Measurements from ENCODE around the gene PLEKHA4.

PLEKHA4 gene

GRCh38 chr19:48867123-48867745 lies 1.2 kb downstream of the PLEKHA4 start:
- Histone ChIP-seq H3K79me2 (ENCODE audit: insufficient read depth, low read length) (no peaks in the 10 kb centered on the region; the same call in 1 of the 2 replicates), H2AFZ (ENCODE audit: low read depth, low read length, severe bottlenecking) (no peak overlapping the region), H3K27me3 (ENCODE audit: low read length) (no peaks in the 10 kb centered on the region), H3K4me2 (ENCODE audit: low read depth, low read length, poor library complexity, severe bottlenecking) (peak overlapping the region; percentile 45), H3K36me3 (ENCODE audit: low read length) (no peaks in the 10 kb centered on the region), H3F3A (ENCODE audit: insufficient read depth) (no peaks in the 10 kb centered on the region), H3K9me2 (replicated peaks; ENCODE audit: insufficient read depth, low read length) (no peaks in the 10 kb centered on the region), H3K9ac (ENCODE audit: low read length) (peak overlapping the region; percentile 45), H3K4me3 (ENCODE audit: insufficient read depth, low read length, poor library complexity, severe bottlenecking) (no peak overlapping the region), H4K20me1 (ENCODE audit: low read depth, low read length) (no peaks in the 10 kb centered on the region), H3K9me3 (ENCODE audit: insufficient read depth, low read length) (no peaks in the 10 kb centered on the region), H3K27ac (ENCODE audit: low read depth, low read length) (peak overlapping the region; percentile 37)
- no peak for TF ChIP-seq EZH2phosphoT487 (conservative IDR thresholded peaks at IDR 0.05; ENCODE audit: low read length)
- no peak for TF ChIP-seq CTCF (IDR thresholded peaks at IDR 0.05; ENCODE audit: insufficient read depth, low read length, poor library complexity, severe bottlenecking)

GRCh38 chr19:48866692-48867091 lies 1.7 kb downstream of the PLEKHA4 start:
- H3K27ac ChIP-seq (ENCODE audit: low read depth, low read length): peak overlapping the region; percentile 37

GRCh38 chr19:48862827-48863226 lies 5.6 kb downstream of the PLEKHA4 start:
- H2AFZ ChIP-seq (ENCODE audit: low read depth, low read length, severe bottlenecking): no peak overlapping the region
- no peaks in the 10 kb centered on the region for H3K27me3 ChIP-seq (ENCODE audit: low read length)
- no peaks in the 10 kb centered on the region for H3K9me2 ChIP-seq (replicated peaks; ENCODE audit: insufficient read depth, low read length)
- no peaks in the 10 kb centered on the region for H3K9me3 ChIP-seq (ENCODE audit: insufficient read depth, low read length)
- H3K9ac ChIP-seq (ENCODE audit: low read length): no peak overlapping the region
- H3F3A ChIP-seq (ENCODE audit: insufficient read depth): no peaks in the 10 kb centered on the region
- no peak for TF ChIP-seq EZH2phosphoT487 (conservative IDR thresholded peaks at IDR 0.05; ENCODE audit: low read length)
- no peak for TF ChIP-seq CTCF (IDR thresholded peaks at IDR 0.05; ENCODE audit: insufficient read depth, low read length, poor library complexity, severe bottlenecking)
- H4K20me1 ChIP-seq (ENCODE audit: low read depth, low read length): no peaks in the 10 kb centered on the region
- H3K4me3 ChIP-seq (ENCODE audit: insufficient read depth, low read length, poor library complexity, severe bottlenecking): no peak overlapping the region
- H3K79me2 ChIP-seq (ENCODE audit: insufficient read depth, low read length): no peaks in the 10 kb centered on the region
- H3K27ac ChIP-seq (ENCODE audit: low read depth, low read length): no peak overlapping the region
- no peak overlapping the region for H3K4me2 ChIP-seq (ENCODE audit: low read depth, low read length, poor library complexity, severe bottlenecking)
- H3K36me3 ChIP-seq (ENCODE audit: low read length): no peaks in the 10 kb centered on the region

More at GRCh38 chr19:48866692-48867091, 1.7 kb downstream of the PLEKHA4 start:
- no peak overlapping the region for H3K4me3 ChIP-seq (ENCODE audit: insufficient read depth, low read length, poor library complexity, severe bottlenecking)
- H3K79me2 ChIP-seq (ENCODE audit: insufficient read depth, low read length): no peaks in the 10 kb centered on the region
- no peaks in the 10 kb centered on the region for H3K9me2 ChIP-seq (replicated peaks; ENCODE audit: insufficient read depth, low read length)
- peak overlapping the region; percentile 45 for H3K4me2 ChIP-seq (ENCODE audit: low read depth, low read length, poor library complexity, severe bottlenecking)
- no peaks in the 10 kb centered on the region for H3K36me3 ChIP-seq (ENCODE audit: low read length)
- H3F3A ChIP-seq (ENCODE audit: insufficient read depth): no peaks in the 10 kb centered on the region
- peak overlapping the region; percentile 45 for H3K9ac ChIP-seq (ENCODE audit: low read length)
- H4K20me1 ChIP-seq (ENCODE audit: low read depth, low read length): no peaks in the 10 kb centered on the region
- H3K27me3 ChIP-seq (ENCODE audit: low read length): no peaks in the 10 kb centered on the region
- no peak for TF ChIP-seq CTCF (IDR thresholded peaks at IDR 0.05; ENCODE audit: insufficient read depth, low read length, poor library complexity, severe bottlenecking)
- TF ChIP-seq EZH2phosphoT487 (conservative IDR thresholded peaks at IDR 0.05; ENCODE audit: low read length): no peak
- no peak overlapping the region for H2AFZ ChIP-seq (ENCODE audit: low read depth, low read length, severe bottlenecking)
- H3K9me3 ChIP-seq (ENCODE audit: insufficient read depth, low read length): no peaks in the 10 kb centered on the region

Data from SU-DHL-6 (cell line).